Right forelimb (tissue), 1 donor: ENCODE data around the gene GALNT17.

Experiments
- DNase-seq: peaks from one replicate; pipeline ENCODE4 v3.0.0-alpha.2; 2018

GALNT17 gene

DNA sequence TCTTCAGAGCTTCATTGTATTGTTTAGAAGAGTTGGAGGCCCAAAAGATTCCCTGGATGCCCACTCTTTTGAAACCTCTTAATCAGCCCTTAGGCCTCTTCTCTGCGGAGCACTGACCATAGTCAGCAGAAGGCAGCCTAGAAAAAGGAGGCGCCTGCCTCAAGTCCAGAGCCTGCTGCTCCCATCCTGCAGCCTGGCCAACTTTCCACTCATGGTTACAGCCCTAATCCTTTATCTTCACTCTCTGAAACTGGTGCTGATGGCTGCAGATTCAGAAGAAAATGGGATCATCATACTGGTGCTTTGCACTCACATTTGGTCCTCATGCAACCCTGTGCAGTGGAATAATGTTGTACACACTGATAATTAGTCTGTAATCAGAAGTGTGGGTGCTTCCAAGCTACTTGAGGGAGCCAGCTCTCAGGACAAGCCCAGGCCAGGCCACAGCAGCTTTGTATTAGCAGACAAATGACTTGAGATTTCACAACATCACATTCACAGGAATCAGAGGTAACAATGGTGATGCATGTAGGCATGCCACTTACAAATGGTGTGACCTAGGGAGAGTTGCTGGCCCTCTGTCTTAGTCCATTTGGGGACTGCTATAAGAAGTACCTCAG, 272.9 kb downstream of the GALNT17 start:
- no peak for DNase-seq

DNA sequence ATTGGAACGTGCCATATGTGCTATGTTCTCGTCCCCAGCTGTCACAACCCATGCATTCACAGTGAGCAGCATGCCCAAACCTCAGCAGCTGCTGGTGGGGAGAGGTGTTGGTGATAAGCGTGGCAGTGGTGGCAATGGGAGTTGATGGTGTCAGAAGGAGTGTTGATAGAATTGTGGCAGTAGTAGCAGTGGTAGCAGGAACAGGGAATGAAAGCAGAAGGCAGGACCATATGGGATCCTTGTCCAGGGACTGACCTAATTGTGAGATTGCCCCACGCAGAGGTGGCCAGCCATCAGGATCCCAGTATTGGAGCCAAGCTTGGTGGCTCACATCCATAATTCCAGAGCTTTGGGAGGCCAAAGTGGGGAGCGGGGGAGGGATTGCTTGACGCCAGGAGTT, 276.3 kb downstream of the GALNT17 start:
- DNase-seq, result peak; percentile 47

DNA sequence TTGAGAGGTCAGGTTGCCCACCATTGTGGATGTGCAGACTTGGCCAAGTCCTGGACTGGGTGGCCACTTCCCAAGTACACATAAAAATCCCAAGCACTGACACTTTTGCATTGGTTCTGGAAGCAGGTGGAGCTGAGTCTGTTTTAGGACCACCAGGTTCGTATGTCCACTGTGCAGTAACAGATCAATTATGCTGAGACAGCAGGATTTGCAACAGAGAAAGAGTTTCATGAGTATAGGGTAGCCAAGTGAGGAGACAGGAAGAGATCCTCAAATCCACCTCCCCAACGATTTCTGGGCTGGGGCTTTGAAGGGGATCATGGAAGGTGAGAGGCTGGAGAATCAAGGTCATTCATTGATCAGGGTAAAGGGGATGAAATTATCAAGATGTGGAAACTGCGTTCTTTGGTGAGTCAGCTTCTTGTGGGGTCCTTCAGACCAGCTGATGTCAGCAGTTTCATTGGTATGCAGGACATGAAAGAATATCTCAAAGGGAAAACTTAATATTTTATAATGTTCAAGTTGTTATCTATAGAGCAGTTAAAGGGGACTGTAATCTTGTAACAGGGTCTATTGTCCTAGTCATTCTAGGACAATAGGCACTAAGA, 277.7 kb downstream of the GALNT17 start:
- DNase-seq, result no peak

DNA sequence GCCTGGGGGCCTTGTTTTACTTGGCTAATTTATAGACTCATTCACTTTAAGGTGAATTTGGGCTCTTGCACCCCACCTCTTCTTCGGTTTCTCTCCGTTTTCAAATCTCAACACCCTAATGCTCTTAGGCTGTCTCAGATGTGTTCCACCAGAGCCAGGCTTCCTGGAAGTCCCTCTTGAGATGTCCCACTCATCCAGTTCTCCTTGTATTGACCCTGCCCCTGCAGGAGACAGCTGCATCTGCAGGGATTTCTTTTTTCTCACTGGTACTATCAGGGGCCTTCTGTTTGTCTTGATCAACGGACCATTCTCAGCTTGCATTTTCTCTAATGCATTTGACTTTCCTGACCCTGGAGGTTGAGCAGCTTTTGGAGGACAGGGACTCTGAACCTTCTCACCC, 279.5 kb downstream of the GALNT17 start:
- no peak for DNase-seq

DNA sequence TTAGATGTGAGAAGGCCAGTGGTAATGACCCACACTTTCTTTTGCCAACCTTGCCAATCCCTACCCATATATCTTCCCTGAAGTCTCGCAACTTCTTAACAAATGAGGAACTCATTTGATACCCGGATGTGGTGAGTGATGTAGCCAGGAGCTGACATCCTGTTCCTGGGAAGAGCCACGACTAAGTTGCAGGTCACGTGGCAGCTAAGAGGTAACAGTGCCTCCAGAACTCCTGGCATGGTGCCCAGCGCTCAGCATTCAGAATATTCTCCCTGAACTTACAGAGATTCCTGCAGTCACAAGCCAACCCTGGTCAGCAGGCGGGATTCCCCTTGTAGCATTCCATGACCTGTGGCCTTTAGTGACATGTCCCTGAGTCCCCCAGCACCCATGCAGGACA, 282.5 kb downstream of the GALNT17 start:
- no peak for DNase-seq

DNA sequence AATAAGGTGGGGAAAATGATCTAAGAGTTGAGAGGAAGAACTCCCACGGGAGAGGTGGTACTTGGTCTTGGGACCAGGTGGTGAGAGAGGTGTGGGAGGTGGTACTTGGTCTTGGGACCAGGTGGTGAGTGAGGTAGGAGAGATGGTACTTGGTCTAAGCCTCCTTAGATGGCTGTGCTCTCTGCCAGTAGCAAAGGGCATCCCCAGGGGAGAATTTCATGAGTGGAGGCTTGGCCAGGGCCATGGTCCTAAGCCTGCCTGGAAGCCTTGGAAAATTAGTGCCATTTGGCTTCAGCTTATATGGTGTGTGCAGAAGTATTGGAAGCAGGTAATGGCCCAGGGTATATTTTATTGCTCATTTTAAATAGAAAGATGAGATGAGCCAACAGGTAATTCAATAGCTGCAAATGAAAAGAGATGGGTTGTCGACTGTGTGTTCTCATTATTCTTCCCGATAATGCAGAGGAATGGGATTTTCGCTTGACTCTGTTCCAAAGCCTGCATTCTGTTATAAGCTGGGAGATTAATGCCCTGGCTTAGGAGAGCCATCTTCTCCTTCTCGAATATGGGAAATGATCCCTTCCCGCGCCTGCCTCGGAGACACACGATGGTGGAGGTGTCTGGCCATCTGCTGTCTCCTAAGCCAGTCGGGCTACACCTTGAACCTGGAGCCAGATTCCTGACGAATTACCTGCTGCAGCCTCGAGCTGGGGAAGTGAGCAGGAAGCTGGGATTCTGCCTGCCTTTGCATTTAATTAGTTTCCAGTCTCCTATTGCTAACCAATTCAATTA, 287.8 kb downstream of the GALNT17 start:
- no peak for DNase-seq

DNA sequence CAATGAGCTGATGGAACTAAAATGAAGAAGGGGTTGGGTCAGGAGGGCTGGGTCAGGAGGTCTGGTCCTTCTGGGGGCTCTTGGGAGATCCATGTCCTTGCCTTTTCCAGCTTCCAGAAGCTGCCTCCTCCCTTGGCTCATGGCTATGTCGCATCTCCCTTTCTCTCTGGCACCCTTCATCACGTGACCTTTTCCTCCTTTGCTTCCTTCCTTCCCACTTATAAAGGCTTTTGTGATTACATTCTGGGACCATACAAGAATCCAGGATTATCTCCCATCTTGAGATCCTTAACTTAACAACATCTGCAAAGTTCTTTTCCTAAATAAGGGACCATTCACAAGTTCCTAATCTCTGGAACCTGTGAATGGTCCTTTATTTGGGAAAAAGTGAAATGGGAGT, 290.2 kb downstream of the GALNT17 start:
- no peak for DNase-seq

DNA sequence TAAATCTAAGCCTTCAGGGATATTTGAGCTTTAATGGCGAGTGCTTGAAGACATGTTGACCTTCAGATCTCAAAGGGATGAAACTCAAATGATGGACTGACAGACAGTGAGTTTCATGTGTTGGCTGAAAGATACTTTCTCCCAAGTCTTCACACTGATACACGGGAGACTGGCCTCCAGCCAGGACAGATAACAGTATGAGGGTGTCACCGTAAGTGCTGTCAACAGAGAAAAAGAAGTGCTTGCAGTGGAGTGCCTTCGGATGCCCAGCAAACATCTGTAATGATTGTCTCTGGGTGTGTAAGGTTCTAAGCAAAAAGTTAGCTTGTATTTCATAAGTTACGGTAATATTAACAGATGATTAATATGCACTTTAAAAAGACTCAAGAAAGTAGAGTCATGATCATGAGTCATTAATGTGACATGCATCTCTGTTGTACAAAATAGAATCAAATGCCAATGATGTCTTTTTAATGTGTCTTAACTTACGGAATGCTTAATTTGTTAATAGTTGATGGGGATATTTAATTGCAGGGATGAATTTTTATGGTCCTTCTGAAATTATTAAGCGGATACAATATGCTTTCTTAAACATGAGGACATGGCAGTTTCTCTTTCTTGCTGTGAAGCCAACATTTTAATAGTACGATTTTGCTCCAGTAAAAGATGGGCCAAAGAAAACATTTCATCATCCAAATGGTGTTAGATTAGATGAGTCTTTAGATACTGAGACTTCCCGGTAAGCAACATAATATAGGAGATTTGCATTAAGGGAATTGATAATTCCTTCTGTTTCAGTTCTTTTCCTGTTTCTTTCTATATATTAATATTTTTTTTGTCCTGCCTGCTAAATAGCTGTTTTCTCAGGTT, 292.5 kb downstream of the GALNT17 start:
- DNase-seq, result no peak

DNA sequence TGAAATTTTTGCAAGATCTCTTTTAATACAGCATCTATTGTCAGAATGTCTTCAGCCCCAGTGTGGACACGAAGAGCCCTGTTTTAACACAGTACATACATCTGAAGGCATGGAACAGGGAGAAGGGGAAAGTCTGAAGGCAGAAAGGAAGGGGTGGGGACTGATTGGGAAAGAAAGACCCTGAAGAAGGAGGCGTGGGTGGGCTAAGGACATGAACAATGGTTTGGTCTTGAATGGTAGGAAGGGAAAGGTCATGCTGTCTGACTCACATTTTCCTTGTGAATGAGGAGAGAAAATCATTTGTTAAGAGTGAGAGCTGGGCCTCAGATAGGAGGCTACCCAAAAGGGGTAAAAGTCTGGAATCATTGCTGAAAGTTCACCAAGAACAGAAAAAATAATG, 297.1 kb downstream of the GALNT17 start:
- DNase-seq, result no peak

DNA sequence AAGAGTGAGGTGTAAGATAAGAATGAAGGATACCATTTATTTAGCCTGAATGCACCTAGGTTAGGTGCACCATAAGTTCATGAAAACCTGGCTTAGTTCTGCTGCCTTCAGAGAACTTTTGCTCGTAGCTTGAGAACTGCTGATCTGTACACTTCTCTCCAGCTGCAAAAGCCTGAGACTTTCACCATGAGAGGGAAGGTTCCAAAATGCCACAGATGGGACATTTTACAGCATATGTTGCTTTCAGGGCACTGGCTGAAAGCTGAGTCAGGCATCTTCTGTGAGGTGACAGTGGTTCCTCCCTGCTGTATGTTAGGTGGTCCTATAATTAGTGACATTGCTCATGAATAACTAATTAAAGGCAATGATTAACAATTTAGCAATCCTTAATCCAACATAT, 298.3 kb downstream of the GALNT17 start:
- no peak for DNase-seq

DNA sequence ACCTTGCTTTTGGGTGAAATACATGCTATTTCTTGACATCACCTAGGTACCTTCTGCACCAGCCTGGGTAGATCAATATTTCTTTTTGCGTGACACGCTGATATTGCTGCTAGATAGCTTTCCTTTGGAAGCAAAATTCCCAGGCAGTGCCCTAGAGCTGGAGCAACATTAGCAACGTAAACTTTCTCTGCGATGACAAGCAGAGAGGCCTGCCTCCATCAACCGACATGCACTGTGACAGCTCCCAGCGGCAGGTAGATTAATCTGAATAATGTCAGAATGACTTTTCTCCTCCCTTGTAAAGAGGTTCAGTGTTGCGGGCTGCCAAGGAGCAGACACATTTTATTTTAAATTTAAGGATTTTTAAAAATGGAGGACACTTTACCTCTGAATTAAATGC, 307.4 kb downstream of the GALNT17 start:
- no peak for DNase-seq

DNA sequence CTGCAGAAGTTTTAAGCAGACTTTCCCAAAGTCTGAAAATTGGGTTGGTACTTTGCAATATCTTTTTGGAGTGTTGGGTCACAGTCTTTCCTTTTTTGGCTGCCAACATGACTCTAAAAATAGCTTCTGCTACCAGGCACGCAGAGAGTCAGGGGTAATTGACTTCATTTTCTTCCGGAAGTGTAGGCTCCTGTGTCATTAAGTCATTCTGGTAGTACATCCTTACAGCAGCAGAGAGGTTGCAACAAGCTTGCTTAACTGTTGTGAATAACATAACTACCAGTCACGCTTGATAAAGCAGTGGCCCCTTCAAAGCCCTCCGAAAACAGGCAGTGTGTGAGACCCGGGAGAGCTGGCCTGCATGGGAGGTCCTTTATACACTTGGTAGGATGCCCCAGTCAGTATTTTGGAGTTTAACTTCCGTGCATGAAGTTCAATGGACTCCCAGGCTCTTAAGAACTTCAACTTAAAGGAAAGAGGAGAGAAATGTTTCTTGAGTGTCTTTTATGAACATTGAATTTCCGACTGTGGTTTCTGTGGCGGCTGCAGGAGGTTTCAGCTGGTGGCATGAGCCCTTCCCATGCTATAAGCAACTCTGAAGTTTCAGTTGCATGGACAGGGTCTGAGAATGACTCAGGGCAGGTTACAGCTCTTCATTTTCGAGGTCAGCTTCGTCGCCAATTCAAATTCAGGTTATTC, 310.7 kb downstream of the GALNT17 start:
- no peak for DNase-seq

DNA sequence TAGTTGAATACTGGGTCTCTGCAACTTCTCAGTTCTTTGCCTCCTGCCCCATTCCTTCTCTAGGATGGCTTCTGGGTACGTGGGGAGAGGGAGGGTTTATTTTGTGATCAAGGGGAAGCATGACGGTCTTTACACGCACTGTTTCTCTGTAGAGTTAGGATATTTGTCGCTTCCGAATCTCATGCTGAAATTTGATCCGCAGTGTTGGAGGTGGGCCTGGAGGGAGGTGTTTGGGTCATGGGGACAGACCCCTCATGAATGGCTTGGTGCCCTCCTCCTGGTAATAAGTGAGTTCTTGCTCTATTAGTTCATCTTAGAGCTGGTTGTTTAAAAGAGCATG, 311.2 kb downstream of the GALNT17 start:
- DNase-seq, result no peak

DNA sequence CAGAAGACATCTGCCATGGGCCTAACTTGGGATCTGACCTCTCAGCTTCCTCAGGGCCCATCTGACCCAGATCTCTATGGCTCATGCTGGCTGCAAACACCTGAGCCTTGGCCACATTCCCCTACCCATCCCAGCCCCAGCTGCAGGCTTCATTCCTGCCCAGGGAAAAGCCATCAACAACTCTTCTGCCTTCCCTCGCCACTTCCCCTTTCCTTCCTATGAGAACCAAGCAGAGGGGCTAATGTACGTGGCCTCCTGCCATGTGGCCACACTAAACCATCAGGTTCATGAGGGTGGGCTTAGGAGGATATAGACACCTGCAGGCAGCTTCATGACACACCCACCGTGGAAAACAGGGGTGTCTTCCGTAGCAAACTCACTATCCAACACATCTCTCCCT, 312.2 kb downstream of the GALNT17 start:
- no peak for DNase-seq

DNA sequence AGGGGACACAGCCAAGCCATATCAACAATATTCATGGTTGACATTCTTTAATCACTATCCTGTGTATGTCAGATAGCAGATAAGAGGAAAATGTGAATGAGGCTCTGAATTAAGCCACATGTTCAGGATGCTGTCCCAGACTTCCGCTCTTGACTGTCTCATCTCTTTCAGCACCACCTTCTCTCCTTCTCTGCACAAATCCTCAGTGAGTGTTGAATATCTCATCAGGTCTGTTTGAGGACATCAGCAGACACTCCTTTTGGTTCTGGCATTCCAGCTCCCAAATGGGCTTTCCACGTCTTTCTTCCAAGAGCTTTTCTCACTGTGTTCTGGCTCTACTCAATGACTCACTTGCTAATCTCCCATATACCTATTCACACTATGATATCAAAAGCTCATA, 321.7 kb downstream of the GALNT17 start:
- no peak for DNase-seq

DNA sequence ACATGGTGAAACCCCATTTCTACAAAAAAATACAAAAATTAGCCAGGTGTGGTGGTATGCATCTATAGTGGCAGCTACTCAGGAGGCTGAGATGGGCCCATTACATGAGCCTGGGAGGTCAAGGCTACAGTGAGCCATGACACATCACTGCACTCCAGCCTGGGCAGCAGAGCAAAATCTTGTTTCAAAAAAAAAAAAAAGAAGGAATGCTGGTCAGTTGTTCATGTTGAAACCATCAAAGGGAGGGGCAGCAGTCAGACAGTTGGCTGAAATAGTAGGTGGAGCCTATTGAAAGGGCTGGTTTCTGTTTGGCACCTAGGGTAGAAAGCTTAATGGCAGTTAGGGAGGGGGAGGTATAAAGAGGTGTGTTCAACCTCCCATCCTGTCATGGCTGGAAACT, 323.0 kb downstream of the GALNT17 start:
- no peak for DNase-seq

DNA sequence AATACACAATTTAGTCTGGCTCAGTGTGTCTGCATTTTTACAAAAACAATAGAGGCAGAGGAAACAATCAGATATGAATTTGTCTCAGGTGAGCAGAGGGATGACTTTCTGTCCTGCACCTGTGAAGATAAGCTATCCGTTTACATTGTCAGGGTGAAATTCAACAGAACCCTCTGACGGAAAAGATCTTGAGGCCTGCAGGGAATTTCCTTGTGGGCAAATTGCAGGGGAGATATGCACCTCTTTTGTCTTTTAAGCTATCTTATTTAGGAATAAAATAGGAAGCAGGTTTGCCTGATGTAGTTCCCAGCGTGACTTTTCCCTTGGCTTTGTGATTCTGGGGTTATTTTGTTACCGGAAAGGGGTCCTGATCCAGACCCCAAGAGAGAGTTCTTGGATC, 325.1 kb downstream of the GALNT17 start:
- no peak for DNase-seq

DNA sequence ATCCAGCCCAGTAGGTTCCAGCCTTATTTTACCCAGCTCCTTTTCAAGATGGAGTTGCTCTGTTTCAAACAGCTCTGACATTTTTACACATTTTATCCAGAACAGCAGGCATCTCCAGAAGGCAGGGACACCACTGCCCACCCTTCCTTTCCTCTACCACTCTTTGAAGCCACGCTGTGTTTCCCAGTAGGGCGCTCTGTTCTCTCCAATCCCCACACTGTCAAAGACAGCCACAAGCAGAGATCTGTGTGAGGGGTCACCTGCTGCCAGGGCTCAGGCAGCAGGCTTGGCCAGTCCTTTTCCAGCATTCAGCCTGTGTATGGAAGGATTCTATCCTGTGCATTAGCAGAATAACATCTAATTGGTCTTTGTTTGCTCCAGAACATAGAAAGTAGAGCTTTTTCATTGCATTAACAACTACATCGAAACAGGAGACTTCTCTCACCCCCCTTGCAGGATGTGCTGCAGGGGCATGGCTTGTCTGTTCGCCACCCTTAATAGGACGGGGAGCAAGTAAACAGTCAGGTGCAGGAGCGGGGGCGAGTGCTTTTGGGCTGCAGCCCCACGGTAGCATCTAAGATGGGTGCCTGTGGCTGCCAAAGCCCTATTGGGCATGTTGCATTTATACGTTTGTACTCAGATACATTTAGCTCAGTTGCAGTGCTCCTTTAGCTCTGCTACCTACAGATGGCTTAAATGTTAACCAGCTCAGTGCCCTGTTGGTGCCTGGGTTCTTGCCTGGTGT, 326.1 kb downstream of the GALNT17 start:
- no peak for DNase-seq

DNA sequence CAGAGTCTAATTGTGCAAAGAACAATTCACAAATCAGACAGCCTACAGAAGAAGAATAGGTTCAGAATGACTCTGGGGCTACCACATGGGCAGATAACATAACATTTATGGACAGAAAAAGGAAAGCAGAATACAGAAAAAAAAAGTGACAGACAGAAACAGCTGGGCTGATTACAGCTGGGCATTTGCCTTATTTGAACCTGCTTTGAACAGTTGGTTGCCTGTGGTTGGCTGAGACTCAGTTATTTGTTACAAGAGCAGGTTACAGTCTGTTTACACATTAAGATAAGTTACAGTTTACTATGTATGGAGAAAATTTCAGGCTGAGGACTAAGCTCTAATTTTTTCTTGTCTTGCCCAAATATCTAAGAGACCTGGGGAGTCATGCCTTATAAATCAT, 327.2 kb downstream of the GALNT17 start:
- DNase-seq, result no peak

DNA sequence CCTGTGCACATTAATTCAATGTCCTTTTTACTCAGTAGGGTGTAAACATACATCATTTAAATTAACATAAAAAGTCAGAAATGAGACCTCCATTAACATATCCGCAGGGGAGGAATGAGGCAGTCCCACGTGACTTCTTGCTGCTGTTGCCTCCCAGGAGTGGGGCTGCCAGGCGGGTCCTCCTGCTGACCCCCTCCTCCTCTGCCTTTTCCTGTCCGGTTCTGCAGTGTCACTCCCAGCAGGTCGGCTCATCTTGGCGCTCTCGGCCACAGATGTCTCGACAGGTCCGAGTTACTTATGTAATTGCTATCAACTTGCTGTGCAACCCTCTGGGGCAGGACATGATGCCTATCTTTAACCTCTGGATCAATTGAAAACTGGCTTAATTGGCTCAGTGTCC, 329.6 kb downstream of the GALNT17 start:
- no peak for DNase-seq

DNA sequence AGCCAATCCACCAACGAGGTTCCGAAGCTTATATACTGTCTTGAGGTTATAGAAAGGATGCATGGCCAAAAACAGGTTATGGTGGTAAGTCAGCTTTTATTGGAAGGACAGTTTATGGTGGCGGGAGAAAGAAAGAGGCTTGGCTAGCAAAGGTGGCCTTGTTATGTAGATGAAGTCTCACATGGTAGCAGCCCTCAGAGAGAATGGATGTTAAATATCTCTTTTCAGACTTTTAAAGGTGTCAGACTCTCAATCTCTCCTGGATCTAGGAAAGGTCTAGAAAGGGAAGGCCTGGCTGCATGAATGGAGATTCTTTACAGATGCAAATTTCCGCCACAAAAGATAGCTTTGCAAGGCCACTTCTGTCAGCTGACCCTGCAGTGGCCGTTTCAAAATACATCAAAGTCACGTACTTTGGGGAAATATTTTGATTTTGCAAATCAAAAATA, 333.8 kb downstream of the GALNT17 start:
- no peak for DNase-seq
